ENCODE measurements around the gene HES2.
"Not testable (repeated sequence)": the region's sequence is repeated elsewhere in the genome, so short reads cannot be mapped to it uniquely, and the experiment has no call there.

DNA sequence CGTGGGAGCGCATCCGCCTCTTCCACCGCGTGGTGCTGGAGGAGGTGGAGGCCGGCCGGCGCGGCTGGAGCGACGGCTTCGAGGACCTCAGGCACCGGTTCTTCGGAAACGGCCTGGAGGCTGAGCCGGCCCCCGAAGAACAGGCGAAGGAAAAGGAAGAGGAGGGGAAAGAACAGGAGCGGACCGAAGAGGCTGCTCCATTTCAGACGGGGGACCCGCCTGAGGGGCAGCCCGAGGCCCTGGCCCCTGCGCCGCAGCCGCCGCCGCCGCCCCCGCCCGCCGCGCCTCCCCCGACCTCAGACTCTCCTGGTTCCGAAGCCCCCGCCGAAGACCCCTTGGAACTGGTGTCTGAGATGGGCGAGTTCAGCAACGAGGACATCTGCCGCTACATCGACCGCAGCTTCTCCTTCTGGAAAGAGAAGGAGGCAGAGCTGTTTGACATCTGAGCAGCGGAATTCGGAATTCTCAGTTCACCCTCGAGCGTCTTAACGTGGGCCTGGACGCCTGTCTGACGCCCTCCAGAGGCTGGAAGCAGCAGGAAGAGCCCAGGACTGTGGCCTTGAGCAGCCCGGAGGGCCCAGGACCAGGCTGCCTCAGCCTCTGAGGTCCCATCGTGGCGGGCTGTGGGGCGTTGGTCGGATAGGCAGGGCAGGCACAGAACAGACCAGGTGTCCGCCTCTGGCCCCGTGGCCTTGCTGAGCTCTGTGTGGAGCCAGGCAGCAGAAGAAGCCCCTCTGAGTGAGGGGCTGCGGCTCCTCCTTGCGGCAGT is 36.2 kb upstream of the HES2 start:
- TF ChIP-seq, protein P1, sequence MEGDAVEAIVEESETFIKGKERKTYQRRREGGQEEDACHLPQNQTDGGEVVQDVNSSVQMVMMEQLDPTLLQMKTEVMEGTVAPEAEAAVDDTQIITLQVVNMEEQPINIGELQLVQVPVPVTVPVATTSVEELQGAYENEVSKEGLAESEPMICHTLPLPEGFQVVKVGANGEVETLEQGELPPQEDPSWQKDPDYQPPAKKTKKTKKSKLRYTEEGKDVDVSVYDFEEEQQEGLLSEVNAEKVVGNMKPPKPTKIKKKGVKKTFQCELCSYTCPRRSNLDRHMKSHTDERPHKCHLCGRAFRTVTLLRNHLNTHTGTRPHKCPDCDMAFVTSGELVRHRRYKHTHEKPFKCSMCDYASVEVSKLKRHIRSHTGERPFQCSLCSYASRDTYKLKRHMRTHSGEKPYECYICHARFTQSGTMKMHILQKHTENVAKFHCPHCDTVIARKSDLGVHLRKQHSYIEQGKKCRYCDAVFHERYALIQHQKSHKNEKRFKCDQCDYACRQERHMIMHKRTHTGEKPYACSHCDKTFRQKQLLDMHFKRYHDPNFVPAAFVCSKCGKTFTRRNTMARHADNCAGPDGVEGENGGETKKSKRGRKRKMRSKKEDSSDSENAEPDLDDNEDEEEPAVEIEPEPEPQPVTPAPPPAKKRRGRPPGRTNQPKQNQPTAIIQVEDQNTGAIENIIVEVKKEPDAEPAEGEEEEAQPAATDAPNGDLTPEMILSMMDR (IDR thresholded peaks at IDR 0.05; ENCODE audit: poor library complexity): not testable (repeated sequence)
- not testable (repeated sequence) for TF ChIP-seq EZH2 (IDR thresholded peaks at IDR 0.05; ENCODE audit: borderline replicate concordance)
